Osteoblast (primary cell): Measurements from ENCODE around the gene GATA5. TPM values are rescaled to one million over a fixed set of nuclear protein-coding genes. Genes with fewer than 3 reads are reported as not detected.

Source experiments
- DNase-seq: peaks from one replicate; pipeline ENCODE4 v3.0.0; 2011; ENCODE audit warnings: low spot score, mixed read lengths; ENCODE audit not compliant: insufficient read length; ENCODE audit errors: missing footprints
- H2AFZ ChIP-seq: 2 replicates; pipeline ENCODE4 v1.6.0; 2011; ENCODE audit warnings: mild to moderate bottlenecking, low read length
- H3K27ac ChIP-seq: 2 replicates; pipeline ENCODE4 v1.5.1; 2011; ENCODE audit warnings: mild to moderate bottlenecking, low read depth, low read length, moderate library complexity
- H3K27me3 ChIP-seq: 2 replicates; pipeline ENCODE4 v1.6.0; 2012; ENCODE audit warnings: mild to moderate bottlenecking, control low read depth, inconsistent platforms, low read length, moderate library complexity; ENCODE audit not compliant: insufficient read depth
- H3K36me3 ChIP-seq: 2 replicates; pipeline ENCODE4 v1.5.1; 2011; ENCODE audit warnings: mild to moderate bottlenecking, low read length, control low read depth, moderate library complexity; ENCODE audit not compliant: insufficient read depth
- H3K4me1 ChIP-seq: 2 replicates; pipeline ENCODE4 v1.5.1; 2011; ENCODE audit warnings: mild to moderate bottlenecking, low read length, control low read depth, moderate library complexity; ENCODE audit not compliant: insufficient read depth
- H3K4me2 ChIP-seq: 2 replicates; pipeline ENCODE4 v1.6.0; 2011; ENCODE audit warnings: mild to moderate bottlenecking, low read length; ENCODE audit not compliant: insufficient read depth
- H3K4me3 ChIP-seq: fragments of 200-600 bp; sonication (generic); 3 replicates; pipeline ENCODE4 v1.5.1; 2012; ENCODE audit warnings: mild to moderate bottlenecking, low read length, inconsistent platforms; ENCODE audit not compliant: insufficient read depth
- H3K79me2 ChIP-seq: 2 replicates; pipeline ENCODE4 v1.6.0; 2012; ENCODE audit warnings: mild to moderate bottlenecking, low read length, control low read depth, inconsistent platforms; ENCODE audit not compliant: insufficient read depth
- H3K9me3 ChIP-seq: 2 replicates; pipeline ENCODE4 v1.5.1; 2011; ENCODE audit warnings: low read depth, low read length, control low read depth
- H4K20me1 ChIP-seq: 2 replicates; pipeline ENCODE4 v1.6.0; 2012; ENCODE audit warnings: mild to moderate bottlenecking, low read length, control low read depth; ENCODE audit not compliant: insufficient read depth
- total RNA-seq: library from RNA; depleted of rRNA; stranded (reverse); fragments of >200 nt; gene quantifications from 2 replicates; pipeline ENCODE4 v1.2.3, GENCODE V29; 2012
- TF ChIP-seq, protein P1 (sequence below): IDR thresholded peaks from 2 replicates; pipeline ENCODE4 v1.5.1; 2011; ENCODE audit warnings: mild to moderate bottlenecking, low read depth, low read length, moderate library complexity; ENCODE audit errors: extremely low read depth

The GATA5 gene
- total RNA-seq, 1 donor, result not detected

DNA sequence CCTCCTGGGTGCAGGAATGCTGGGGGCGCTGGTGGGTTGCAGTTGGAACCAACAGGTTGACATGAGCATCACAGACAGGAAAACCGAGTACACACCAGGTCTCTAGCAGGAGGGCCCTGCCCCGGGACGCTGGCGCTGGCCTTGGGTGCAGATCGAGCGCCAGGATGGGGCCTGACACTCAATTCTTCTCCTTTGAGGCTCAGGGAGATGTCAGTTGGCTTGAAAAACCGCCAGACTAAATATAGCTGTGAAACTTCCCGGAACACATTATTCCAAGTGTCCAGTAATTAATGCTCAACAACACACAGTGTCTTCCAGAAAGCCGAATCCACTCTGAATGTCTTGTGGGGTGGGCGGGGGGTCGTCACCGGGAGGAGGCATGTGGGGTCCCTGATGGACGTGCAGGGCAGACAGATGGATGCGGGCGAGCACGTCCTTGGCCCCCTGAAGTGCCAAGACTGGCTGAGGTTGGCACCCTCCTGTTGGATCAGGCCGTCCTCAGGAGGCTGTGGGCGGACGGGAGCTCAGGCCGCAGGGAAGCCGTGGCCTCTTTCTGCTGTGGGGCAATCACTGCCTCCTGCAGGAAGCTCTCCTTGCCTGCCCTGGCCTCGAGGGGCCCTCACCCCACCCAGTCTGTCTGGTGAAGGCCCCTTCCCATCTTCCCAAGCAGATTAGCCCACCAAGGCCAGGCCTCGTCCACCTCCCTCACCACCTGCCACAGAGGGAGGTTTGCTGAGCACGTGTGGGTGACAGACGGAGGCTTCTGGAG is 19.4 kb upstream of the GATA5 start:
- no peaks in the 10 kb centered on the region for H3K9me3 ChIP-seq
- no peaks in the 10 kb centered on the region for H3K4me1 ChIP-seq
- H3K4me2 ChIP-seq, result no peak overlapping the region
- no peaks in the 10 kb centered on the region for H3K36me3 ChIP-seq
- DNase-seq, result no peak
- H4K20me1 ChIP-seq, result no peaks in the 10 kb centered on the region
- no peak overlapping the region for H3K4me3 ChIP-seq
- peaks cover 3% of the 10 kb centered on the region for H3K27me3 ChIP-seq
- H3K79me2 ChIP-seq, result no peaks in the 10 kb centered on the region
- no peak overlapping the region for H2AFZ ChIP-seq
- TF ChIP-seq, protein P1, sequence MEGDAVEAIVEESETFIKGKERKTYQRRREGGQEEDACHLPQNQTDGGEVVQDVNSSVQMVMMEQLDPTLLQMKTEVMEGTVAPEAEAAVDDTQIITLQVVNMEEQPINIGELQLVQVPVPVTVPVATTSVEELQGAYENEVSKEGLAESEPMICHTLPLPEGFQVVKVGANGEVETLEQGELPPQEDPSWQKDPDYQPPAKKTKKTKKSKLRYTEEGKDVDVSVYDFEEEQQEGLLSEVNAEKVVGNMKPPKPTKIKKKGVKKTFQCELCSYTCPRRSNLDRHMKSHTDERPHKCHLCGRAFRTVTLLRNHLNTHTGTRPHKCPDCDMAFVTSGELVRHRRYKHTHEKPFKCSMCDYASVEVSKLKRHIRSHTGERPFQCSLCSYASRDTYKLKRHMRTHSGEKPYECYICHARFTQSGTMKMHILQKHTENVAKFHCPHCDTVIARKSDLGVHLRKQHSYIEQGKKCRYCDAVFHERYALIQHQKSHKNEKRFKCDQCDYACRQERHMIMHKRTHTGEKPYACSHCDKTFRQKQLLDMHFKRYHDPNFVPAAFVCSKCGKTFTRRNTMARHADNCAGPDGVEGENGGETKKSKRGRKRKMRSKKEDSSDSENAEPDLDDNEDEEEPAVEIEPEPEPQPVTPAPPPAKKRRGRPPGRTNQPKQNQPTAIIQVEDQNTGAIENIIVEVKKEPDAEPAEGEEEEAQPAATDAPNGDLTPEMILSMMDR, result no peak
- no peak overlapping the region for H3K27ac ChIP-seq

DNA sequence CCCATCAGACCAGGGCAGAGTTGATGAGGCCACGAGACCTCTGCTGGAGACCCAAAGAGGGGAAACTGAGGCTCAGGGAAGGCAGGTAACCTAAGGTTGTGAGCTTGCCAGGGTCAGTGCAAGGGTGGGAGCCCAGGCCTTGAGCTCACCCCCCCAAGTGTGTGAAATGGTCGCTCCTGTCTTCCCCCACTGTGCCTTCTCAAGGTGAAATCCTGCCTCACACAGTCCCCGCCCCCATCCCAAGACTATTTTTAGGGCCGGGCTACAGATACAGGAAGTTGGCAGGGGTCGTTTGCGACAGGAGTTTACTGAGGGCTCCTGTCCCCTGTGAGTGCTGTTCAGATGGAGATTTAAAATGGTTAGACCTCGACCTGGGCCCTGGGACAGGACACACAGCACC is 18.7 kb upstream of the GATA5 start:
- no peak for DNase-seq

DNA sequence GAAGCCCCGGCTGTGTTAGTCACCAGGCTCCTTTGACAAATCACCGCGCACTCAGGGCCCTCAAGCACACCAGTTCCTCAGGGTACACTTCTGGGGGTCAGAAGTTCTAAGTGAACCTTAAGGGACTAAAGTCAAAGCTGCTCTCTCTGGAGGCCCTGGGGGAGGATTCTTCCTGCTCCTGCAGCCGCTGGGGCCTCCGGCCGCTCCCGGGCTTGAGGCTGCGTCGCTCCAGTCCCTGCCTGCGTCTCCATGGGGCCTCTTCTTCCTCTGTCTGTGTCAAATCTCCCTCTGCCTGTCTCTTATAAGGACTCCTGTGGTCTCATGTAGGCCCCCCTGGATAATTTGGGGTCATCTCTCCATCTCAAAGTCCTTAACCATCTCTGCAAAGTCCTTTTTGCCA is 18.1 kb upstream of the GATA5 start:
- H3K27me3 ChIP-seq, result peaks cover 6% of the 10 kb centered on the region
- H3K79me2 ChIP-seq, result no peaks in the 10 kb centered on the region
- TF ChIP-seq, protein P1, result no peak
- H3K4me2 ChIP-seq, result no peak overlapping the region
- no peak overlapping the region for H3K4me3 ChIP-seq
- DNase-seq, result no peak
- no peaks in the 10 kb centered on the region for H3K4me1 ChIP-seq
- H4K20me1 ChIP-seq, result no peaks in the 10 kb centered on the region
- no peak overlapping the region for H3K27ac ChIP-seq
- H3K9me3 ChIP-seq, result no peaks in the 10 kb centered on the region
- no peaks in the 10 kb centered on the region for H3K36me3 ChIP-seq
- H2AFZ ChIP-seq, result no peak overlapping the region

More for the DNA sequence above, 18.7 kb upstream of the GATA5 start:
- Histone ChIP-seq H3K9me3 (no peaks in the 10 kb centered on the region), H3K4me2 (no peak overlapping the region), H2AFZ (no peak overlapping the region), H3K4me3 (no peak overlapping the region), H3K4me1 (no peaks in the 10 kb centered on the region), H3K79me2 (no peaks in the 10 kb centered on the region), H4K20me1 (no peaks in the 10 kb centered on the region), H3K36me3 (no peaks in the 10 kb centered on the region), H3K27ac (no peak overlapping the region), H3K27me3 (peaks cover 3% of the 10 kb centered on the region)
- TF ChIP-seq, protein P1, result no peak

DNA sequence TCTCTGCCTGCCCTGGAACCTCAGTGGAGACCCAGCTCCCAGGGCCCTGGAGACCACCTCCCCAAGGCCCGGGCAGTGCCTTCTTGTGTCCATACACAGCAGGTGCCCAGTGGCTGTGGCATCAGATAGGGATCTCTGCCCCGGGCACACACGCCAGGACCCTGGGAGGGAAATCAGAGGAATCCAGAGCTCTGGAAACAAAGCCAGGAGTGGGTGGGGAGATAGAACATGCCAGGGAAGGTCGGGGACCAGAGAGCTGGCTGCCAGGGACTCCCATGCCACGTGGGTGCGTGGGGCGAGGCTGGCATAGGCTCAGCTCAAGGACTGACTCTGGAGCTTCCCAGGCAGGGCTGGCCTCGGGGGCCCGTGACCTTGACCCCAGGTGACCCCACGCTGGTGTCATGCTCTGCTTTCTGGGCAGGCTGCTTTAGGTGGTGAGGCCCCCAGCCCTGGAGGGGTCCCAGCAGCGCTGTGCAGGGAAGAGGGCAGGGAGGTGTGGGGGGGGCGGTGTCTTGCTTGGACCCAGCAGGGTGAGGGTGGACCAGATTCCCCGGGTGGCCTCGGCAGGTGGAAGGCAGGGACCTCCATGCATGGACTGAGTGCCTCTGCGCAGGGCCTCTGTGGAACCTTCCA is 17.6 kb upstream of the GATA5 start:
- H3K9me3 ChIP-seq, result no peaks in the 10 kb centered on the region
- H4K20me1 ChIP-seq, result no peaks in the 10 kb centered on the region
- no peaks in the 10 kb centered on the region for H3K79me2 ChIP-seq
- H2AFZ ChIP-seq, result no peak overlapping the region
- H3K4me1 ChIP-seq, result no peaks in the 10 kb centered on the region
- DNase-seq, result no peak
- no peaks in the 10 kb centered on the region for H3K36me3 ChIP-seq
- TF ChIP-seq, protein P1, result no peak
- H3K4me2 ChIP-seq, result no peak overlapping the region
- no peak overlapping the region for H3K4me3 ChIP-seq
- H3K27me3 ChIP-seq, result peaks cover 9% of the 10 kb centered on the region
- H3K27ac ChIP-seq, result no peak overlapping the region
